GM18511 (cell line): Measurements from ENCODE around the gene PHACTR4.
A peak's percentile ranks its signal among the peaks of the same experiment; 100 is the strongest.
"Not testable (repeated sequence)": the region's sequence is repeated elsewhere in the genome, so short reads cannot be mapped to it uniquely, and the experiment has no call there.

ENCODE experiments used
- ATAC-seq: cut with Tn5 transposase; IDR thresholded peaks from one replicate; pipeline ENCODE4 v1.9.1; 2021; ENCODE audit warnings: mild to moderate bottlenecking, moderate library complexity; ENCODE audit not compliant: unreplicated experiment

Gene PHACTR4

DNA sequence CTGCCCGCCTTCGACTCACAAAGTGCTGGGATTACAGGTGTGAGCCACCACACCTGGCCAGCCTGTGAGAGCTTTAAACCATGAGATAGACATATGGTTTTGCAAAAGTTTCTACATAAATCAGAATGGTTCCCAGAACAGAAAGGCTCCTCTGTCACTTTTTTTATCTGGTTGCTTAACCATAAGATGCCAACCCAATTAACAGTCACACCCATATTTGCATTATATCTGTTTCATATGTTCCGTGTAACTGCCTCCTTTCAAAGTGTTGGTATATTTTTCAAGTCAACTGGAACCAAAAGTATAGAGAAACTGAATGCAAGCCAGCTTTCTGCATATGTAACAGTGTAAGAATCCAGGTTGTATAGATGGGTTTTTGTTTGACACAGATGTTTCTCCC is 112.6 kb downstream of the PHACTR4 start:
- ATAC-seq, result no peak

DNA sequence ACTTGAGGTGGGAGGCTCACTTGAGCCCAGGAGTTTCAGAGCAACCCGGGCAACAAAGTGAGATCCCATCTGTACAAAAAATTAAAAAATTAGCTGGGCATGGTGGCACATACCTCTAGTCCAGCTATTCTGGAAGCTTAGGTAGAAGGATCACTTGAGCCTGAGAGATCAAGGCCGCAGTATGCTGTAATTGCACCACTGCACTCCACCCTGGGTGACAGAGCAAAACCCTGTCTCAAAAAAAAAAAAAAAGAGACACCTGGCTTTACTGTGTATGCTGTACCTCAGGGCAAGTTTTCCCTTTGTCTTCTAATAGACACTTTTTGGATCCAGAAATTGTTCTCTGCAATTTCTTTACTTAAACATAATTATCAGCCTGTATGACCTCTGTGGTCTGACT is 113.2 kb downstream of the PHACTR4 start:
- ATAC-seq, result no peak

DNA sequence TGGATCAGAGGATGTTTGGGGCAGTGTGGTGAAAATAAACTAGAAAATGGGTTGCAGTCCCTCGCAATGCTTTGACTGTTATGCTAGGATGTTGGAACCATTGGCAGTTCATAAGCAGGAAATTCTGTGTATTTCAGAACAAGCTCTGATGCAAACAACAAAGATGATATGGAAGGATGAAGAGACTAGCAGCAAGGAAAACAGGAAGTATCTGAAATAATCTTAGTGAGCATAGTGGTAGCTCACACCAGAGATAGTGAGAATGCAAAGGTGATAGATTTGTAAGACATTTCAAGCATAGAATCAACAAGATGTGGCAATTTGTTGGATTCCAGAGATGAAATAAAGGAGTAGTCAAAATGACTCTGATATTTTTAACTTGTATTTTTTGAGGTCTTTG is 125.2 kb downstream of the PHACTR4 start:
- ATAC-seq, result no peak

DNA sequence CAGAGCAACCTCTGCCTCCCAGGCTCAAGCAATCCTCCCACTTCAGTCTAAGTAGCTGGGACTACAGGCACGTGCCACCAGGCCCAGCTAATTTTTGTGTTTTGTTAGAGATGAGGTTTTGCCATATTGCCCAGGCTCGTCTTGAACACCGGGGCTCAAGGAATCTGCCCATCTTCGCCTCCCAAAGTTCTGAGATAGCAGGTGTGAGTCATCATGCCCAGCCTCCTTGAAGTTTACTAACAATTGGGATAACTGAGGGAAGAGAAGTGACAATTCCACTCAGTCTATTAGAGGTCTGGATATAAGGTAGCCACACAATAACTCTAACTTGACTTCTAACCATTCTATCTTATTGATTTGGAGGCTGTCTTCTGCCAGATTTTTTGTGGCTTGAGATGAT is 130.0 kb downstream of the PHACTR4 start:
- no peak for ATAC-seq

DNA sequence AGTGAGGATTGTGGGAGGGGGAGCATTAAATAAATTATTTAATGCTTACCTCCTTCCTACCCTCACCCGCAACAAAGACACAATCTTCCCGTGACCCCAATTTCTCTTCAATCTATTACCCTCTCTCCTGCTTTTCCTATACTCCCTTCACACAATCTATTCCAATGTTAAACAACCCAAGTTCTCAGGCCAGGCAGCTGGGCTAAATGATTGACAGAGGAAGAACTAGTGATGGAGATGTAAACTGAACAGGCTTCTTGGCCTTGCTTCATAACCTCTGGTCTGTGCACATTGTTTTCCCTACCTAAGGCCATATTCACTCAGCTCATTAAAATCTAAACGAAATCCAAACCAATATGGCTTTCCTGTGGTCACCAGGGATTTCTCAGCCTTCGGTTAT is 132.4 kb downstream of the PHACTR4 start:
- ATAC-seq, result no peak

DNA sequence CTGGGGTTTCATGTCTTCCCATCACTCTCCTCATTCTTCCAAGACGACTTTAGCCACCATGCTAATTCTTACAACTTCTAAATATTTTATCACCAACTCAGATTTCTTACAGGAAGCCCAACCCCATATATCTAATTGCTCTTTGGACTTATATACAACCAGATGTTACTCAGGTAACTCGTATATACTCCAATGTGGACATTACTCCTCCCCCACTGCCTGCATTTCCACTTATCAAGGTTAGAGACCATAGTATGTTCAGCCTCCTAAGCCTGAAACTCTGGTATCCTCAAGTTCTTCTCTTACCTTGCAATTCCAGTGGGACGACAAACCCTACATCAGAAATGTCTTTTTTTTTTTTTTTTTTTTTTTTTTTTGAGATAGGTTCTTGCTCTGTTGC is 133.6 kb downstream of the PHACTR4 start:
- ATAC-seq, result no peak

DNA sequence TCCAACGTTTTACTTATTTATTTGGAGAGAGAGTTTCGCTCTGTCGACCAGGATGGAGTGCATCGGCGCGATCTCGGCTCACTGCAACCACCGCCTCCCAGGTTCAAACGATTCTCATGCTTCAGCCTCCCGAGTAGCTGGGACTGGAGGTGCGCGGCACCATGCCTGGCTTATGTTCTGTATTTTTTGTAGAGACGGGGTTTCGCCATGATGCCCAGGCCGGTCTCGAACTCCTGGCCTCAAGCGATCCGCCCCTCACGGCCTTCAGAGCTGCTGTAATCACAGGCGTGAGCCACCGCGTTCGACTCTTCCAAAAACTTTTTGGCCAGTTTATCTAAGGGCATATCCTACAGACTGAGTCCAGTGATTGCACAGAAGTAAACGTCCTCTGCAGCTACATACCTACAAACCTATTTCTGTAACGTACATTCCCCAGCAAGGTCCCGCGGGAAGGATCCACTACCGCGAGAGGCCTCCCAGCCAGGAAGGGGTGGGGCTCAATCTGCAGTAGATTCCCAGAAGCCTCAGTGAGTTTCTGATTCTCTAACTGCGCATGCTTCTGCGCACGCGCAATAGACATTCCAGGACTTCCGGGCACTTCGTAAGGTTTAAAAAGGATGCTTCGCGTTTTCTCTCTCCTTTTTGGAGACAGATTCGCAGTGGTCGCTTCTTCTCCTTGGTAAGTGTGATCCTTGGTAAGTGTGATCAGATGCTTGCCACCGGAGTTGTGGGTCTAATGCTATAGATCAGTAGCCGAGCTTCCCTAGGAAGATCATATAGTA is 136.1 kb downstream of the PHACTR4 start, which contains the start of gene RCC1:
TSS of gene RCC1 (plus strand) at position 638 of the 782 bp plus-strand sequence. CDS start 23,824 bp downstream, outside the sequence.
- peak; percentile 74 for ATAC-seq

DNA sequence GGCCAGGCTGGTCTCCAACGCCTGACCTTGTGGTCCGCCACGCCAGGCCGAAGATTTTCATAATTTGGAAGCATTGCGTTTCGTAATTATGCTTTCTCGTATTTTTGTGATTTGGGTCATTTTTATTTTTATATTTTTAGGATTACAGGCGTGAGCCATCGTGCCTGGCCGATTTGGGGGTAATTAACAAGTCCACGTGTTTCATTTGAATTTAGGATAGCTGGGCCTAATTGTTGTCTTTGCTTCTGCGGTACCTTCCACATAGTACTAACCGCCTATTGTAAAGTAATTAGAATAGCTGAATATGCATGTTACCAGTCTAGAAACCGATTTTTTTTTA is 137.3 kb downstream of the PHACTR4 start:
- no peak for ATAC-seq

DNA sequence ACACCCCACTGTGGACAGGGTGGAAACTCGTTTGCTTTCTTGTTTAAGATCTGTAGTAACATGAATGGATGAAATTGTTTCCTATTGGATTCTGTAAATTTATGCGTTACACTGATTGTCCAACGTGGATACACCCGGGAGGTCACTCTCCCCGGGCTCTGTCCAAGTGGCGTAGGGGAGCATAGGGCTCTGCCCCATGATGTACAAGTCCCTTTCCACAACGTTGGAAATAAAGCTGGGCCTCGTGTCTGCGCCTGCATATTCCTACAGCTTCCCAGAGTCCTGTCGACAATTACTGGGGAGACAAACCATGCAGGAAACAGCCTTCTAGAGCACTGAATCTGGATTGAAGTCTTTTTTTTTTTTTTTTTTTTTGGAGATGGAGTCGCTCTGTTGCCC is 137.7 kb downstream of the PHACTR4 start:
- no peak for ATAC-seq

DNA sequence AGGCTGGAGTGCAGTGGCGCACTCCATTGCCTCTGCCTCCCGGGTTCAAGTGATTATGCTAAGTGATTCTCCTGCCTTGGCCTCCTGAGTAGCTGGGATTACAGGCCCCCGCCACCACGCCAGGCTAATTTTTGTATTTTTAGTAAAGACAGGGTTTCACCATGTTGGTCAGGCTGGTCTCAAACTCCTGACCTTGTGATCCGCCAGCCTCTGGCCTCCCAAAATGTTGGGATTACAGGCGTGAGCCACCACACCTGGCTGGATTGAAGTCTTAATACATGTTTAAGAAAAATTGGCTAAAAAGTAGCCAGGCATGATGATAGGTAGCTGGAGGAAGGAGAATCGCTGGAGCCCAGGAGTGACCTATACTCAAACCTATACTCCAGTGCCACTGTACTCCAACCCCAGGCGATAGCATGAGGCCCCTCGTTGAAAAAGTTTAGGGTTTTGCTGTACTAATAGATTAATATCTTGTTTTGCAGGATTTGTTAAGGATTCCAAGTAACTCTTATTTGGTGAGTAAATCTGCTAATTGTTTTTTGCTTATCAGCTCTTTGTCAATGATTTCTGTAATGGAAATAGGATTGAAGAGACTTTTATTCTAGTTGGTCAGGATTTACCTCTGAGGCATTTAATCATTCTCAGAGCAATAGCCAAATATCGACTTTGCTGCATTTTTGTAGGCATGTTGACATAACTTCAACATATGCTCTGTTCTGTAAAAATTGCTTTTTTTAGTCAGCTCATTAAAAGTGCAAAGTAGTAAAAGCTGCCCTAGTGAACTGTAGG is 138.3 kb downstream of the PHACTR4 start:
- no peak for ATAC-seq

DNA sequence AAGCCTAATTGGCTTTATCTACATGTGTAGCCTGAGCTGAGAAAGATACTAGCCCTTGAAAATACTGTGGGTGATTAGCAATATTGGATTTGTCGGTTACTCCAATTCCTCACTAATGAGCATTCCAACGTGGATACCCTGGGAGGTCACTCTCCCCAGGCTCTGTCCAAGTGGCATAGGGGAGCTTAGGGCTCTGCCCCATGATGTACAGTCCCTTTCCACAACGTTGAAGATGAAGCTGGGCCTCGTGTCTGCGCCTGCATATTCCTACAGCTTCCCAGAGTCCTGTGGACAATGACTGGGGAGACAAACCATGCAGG is 138.9 kb downstream of the PHACTR4 start:
- ATAC-seq, result no peak

DNA sequence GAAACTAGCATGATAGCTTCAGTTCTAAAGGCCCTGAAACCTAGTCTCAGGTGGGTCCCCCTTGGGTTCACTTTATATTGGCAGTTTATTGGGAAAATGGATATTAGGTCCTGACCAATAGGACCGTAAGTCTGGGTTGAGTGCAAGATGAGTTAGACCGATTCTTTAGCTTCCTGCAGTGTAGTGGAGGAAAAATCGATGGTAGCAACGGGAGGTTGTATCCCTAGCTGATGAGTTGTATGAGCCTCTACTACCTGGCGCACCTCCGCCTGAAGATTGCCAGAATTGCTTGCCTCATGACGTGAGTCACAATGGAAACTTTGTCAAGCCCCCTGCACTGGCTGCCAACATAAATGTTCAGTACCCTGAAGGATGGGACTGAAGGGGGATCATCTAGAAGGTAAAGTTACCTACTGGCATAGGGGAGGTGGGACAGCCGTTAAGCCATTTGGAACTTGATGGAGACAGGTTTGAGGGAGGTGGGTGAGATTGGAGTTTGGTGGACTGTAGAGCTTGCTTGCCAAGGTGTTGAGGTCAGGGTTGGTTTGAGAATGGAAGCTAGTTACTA is 140.2 kb downstream of the PHACTR4 start:
- no peak for ATAC-seq

DNA sequence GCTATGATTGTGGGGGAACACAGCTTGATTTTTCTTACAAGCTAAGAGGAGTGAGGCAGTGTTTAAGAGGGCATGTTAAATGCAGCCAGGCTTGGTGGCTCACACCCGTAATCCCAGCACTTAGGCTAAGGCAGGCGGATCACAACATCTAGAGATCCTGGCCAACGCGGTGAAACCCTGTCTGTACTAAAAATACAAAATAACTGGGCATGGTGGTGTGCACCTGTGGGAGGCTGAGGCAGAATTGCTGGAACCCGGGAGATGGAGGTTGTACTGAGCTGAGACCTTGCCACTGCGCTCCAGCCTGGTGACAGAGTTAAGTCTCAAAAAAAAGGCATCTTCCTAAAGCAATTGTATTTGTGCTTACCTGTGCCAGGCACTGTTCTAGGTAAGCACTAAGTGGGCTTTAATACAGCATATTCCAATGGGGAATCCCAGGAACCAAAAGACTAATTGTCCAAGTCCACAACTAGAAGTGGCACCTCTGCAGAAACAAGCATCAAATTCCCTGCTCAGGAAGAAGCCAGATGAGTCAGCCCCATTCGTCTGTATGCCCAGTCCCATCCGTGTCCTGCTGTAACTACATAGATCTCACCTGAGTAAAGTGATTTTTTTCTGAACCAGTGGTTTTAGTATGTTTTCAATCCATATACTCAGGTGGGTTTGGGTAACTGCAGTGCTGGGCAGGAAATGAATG is 140.9 kb downstream of the PHACTR4 start:
- no peak for ATAC-seq

DNA sequence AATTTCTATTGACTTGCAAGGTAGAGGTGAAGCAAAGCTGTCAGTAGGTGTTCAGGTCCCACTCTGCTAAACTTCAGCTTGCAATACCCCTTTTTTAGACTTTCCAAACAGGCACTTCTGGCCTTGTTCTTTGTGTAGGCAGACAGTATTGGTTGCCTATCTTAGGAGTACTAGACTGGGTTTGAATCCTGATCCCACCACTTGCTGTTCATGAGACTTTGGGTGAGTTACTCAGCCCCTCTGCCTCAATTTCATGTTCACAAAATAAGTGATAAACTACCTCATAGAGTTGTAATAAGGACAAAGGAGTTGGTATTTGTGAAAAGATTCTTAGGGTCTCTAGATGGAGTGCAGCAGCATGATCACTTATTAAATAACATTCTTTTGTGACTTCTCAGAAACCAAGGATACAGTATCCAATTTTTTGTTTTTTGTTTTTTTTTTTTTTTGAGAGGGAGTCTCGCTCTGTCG is 141.5 kb downstream of the PHACTR4 start:
- ATAC-seq, result no peak

DNA sequence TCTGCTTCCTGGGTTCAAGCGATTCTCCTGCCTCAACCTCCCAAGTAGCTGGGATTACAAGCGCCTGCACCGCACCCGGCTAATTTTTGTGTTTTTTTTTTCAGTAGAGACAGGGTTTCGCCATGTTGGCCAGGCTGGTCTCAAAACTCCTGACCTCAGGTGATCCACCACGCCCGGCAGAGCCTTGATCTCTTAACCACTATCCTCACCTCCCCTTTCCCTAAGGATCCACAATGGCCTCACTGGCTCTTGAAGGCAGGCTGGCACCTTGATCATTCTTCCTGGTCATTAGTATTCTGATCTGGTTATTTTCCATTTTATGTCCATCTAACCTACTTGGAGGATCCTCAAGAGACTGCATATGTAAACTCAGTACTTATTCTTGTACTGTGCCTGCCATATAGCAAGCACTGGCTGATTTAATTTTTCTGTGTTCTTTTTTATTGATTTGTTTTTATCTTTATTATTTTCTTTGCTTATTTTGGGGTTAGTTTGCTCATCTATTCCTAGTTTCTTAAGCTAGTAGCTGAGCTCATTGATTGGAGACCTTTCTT is 142.6 kb downstream of the PHACTR4 start:
- no peak for ATAC-seq

DNA sequence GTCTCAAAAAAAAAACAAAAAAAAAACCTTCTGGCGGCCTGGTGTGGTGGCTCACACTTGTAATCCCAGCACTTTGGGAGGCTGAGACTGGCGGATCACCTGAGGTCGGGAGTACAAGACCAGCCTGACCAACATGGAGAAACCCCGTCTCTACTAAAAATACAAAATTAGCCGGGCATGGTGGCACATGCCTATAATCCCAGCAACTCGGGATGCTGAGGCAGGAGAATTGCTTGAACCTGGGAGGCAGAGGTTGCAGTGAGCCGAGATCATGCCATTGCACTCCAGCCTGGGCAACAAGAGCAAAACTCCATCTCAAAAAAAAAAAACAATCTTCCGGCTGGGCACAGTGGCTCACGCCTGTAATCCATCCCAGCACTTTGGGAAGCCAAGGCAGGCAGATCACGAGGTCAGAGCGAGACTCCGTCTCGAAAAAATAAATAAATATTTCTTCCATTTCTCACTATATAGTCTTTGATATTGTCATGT is 144.9 kb downstream of the PHACTR4 start:
- not testable (repeated sequence) for ATAC-seq

DNA sequence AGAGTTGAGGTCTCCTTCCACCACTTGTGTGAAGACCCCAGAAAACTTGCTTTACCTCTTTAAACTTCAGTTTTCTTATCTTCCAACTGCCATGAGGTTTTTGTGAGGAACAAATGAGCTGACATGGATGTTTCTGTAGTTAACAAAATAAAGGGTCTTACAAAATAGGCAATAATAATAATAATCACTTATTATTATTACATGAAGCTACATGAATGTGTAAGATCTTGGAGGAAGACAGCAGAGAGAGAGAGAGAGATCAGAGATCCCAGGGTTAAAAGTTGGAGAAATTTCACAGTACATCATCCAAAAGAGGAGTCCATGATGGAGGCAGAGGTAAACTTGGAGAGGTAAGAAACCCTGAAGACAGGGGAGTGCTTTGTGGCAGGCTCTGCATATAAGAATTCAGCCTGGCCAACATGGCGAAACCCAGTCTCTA is 147.0 kb downstream of the PHACTR4 start:
- no peak for ATAC-seq

DNA sequence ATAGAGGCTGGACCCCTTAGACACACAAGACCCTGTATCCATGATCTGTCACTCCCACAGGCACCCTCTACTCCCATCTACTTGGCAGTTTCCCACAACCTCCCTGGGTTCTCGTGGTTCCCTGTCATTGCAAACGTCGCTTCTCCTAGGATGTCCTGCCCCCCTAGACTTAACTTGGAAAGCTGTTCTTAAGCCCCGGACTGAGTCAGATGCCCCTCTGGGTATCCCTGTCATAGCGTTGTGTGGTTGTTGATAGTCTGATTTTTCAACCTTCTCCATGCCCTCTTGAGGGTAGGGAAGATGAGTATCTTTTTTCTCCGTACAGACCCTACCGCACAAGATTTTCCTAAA is 148.1 kb downstream of the PHACTR4 start:
- no peak for ATAC-seq

DNA sequence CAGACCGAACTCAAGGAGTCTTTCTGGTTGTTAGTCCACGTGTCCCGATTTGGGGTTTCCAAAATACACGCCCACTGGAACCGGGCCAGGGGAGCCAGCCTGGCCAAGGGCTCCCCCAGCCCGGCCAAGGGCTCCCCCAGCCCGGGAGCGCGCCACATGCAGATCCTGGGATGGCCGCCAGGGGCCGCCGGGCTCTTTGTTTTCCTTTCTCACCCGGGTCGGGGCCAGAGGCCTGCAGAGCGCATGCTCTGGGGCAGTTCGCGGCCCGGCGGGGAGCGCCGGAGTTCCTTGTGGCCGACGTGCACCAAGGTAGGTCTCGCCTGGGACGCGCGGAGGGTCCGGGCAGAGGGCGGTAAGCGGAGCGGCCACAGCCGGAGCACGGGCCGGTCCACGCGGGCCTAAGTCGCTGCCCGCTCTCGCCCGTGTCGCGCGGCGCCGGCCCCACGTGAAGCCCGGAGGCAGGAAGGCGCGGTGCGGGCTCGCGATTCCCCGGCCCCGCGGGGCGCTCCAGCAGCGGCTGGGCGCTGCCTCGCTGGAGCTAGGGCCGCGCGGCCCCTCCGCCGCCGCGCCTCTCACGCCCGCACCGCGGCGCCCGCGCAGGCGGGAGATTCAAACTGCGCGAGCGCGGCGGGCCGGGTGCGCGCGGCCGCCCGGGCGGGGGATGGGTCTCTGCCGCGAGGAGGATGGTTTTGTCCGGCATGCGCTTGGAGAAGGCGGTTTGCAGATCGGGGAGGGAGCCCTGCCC is 148.6 kb downstream of the PHACTR4 start:
- peak; percentile 84 for ATAC-seq

DNA sequence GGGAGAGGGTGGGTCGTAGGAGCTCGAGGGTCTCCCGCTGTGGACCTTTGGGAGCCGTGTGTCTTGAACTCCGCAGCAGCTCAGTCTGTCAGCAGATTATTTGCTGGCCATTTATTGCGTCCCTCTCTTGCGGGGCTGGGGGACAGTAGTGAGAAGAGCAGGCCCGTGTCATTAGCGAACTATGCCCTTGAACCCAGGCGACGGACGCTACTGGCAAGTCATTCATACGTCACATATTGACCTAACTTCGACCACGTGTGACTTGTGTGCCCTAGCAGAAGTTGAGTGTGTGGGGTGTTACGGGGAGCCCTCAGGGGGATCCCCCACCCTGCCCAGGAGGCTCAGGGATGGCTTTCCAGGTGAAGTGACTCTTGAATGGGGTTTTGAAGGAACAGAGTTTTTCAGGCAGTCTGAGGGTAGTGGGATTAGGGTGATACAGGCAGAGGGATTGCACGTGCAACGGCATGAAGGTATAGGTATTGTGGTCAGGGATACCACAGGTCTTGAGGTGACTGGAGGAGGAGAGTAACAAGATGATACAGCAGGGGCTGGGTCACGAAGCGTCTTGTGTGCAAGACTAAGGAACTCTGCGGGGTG is 149.3 kb downstream of the PHACTR4 start:
- no peak for ATAC-seq
